Skeletal muscle cell (primary cell): ENCODE measurements around the gene MYPN.

Experiments
- DNase-seq: peaks from one replicate; pipeline ENCODE4 v3.0.0-alpha.2; 2010; ENCODE audit warnings: low read depth
- H3K4me3 ChIP-seq: 2 replicates; pipeline ENCODE4 v1.5.1; 2011; ENCODE audit warnings: low read depth, mild to moderate bottlenecking, control low read depth, low read length, moderate library complexity

MYPN gene

DNA sequence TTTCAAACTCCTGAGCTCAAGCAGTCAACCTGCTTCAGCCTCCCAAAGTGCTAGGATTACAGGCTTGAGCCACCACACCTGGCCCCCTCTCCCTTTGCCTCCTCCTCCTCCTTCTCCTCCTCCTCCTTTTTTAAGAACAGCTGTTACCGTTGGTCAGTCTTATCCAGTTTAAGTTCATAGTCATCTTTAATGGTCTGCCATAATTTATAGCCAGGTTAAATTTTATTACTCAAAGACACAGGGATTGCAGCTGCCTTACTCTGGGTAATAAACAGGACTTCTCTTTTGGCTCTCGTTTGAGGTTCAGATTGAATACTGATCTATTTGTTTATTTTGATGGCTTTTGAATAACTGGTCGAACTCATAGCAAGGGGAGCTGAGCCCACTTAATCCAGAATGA, 87.4 kb downstream of the MYPN start:
- H3K4me3 ChIP-seq = no peak overlapping the region
- no peak for DNase-seq

DNA sequence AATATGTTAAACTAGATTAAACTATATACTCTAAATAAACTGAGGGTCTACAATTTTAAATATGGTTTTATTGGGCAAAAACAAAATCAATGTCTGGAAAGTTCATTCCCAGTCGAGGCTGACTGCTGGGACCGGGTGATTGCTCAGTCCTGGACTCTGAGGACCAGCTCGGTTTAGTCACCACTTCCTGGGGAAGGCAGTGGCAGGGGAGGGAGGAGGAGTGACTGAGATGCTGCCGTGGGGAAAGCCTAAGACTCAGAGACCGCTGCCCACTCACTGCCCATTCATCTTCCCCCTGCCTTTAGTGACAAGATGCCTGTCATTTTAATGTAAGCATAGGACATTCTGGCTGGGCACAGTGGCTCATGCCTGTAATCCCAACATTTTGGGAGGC, 93.7 kb downstream of the MYPN start:
- DNase-seq = no peak
- H3K4me3 ChIP-seq = no peak overlapping the region

DNA sequence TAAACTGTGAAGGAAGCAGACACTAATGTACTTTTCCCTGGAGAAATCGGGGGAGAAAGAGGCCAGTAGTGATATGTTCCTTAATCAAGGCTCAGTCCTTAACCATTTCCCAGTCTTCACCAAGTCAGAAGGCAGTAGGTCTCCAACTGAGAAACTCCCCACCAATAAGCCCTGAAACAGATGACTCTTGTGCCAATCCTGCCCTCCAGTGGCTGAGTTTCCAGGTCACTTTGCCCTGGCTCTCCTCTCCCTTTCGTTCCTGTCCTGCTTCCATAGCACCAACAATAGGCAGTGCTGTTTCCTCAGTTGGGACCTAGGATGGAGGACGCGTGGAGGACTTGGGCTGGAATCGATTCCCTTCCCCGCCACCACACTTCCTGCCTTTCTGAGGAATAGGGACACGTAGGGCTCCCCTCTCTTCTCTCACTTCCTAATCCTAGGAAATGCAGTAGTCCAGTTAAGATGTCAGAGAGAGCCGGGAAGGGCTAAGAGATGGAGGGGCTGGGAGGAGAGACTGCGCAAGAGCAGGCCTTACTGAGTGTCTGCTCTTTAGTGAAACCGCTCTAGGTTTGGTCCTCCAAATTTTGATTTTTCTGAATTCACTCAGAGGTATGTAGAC, 99.2 kb downstream of the MYPN start:
- H3K4me3 ChIP-seq = no peak overlapping the region
- peak; percentile 38 for DNase-seq

DNA sequence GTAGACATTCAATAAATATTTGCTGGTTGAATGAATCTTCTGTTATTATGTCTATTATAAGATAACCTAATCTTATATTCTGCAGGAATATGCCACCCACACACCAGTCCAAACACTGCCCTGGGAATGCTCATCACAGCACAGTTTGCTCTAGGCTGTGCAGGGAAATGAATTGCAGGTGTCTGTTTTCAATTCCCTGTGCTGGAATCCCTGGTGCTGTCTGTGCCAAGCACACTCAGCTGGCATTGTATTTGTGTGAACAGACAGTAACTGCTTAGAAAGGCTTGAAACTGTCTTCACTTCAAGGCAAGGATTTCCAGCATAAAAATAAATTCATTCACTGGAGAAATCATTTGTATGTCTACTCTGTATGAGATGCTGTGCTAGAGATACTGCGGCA, 102.4 kb downstream of the MYPN start:
- H3K4me3 ChIP-seq = no peak overlapping the region
- no peak for DNase-seq

DNA sequence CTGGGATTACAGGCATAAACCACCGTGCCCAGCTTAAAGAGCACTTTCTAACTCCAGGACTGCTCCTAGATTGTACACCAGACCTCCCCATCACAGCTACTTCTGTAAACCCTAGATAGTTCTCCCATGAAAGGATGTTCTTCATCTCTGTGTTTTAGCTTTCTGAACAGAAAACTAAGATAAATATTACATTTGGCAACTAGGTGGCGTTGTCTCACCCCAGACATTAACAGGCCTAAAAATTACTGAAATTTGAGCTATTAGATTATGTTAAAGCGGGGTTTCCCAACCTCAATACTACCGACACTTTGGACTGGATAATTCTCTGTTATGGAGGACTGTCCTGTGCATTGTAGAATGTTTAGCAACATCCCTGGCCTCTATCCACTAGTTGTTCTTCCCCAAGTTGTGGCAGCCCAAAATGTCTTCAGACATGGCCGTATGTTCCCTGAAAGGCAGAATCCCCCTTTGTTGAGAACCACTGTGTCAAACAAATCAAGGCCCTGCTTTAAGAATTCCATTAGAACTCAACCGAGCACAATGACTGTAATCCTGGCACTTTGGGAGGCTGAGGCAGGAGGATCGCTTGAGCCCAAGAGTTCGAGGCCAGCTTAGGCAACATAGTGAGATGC, 103.5 kb downstream of the MYPN start:
- no peak overlapping the region for H3K4me3 ChIP-seq
- DNase-seq = no peak

DNA sequence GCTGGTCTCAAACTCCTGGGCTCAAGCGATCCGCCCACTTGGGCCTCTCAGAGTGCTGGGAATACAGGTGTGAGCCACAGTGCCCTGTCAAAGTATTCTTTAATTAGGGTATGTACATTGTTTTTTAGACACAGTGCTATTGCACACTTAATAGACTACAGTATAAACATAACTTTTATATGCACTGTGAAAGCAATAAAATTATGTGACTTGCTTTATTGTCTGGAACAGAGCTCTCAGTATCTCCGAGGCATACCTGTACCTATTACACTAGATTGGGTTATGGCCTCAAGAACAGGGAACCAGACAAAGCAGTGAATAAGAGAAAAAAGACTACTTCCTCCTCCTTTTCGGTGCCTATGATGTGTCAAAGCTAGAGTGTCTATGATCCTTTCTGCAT, 109.5 kb downstream of the MYPN start:
- no peak overlapping the region for H3K4me3 ChIP-seq
- DNase-seq = no peak

DNA sequence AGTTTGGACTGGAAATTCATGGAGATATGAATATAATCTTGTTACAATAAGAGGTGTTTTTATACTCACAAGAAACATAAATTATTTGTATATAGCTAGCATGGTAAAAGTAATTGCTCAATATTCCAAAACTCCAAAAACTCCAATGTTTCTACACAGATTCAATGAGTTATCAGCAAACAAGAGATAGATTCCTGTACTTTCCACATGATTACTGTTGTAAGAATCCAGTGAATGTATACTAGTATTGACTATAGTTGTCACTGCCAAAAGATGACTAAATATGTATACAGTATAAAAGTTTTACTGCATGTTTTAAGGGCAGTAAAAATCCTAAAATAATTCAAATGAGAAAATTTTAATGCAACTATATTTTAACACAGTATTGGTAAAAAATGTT, 111.9 kb downstream of the MYPN start:
- no peak overlapping the region for H3K4me3 ChIP-seq
- no peak for DNase-seq

DNA sequence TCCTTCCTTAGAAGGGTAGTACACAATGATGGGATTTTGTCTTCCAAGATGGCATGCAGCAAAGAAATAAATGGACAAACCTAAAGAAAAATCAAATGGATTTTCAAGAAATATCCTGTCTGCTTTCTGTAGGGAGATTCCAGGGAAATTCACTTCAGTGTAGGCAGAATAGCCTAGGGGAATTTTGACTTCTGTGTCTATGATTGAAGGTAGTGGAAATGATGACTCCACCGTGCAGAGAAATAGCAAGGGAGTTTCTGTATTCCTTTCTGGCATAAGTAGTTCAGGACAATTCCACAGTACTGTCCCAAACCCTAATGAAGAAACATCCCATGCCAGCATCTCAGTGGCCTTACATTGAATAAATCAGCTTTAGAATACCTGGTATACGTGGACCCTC, 113.1 kb downstream of the MYPN start:
- no peak for DNase-seq
- H3K4me3 ChIP-seq = no peak overlapping the region

DNA sequence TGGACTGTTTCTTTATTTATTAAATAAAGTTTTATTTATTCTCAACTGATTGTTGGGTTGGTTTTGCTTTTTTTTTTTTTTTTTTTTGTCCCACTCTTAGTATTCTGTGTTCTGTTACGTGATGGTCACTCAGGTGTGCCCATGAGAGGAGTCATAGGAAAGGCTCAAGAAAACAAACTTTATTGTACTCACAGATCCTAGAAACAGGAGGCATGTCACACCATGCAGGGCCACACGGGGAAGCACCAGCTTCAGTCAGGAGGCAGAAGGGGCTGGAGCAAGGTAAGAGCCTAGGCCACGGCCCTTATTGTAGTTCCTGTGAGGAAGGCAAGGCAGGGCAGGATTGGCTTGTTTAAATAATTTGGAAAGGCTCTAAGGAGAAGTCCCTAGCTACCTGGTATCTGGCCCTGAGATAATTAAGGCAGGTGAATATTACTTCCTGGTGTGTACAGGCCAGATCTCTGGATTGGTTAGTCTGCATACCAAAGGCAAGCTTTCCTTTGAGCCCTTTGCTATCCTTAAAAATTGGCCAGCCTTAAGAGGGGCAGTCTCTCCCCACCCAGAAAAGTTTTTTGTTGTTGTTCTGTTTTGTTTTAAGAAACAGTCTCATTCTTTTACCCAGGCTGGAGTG, 114.4 kb downstream of the MYPN start:
- no peak overlapping the region for H3K4me3 ChIP-seq
- no peak for DNase-seq

DNA sequence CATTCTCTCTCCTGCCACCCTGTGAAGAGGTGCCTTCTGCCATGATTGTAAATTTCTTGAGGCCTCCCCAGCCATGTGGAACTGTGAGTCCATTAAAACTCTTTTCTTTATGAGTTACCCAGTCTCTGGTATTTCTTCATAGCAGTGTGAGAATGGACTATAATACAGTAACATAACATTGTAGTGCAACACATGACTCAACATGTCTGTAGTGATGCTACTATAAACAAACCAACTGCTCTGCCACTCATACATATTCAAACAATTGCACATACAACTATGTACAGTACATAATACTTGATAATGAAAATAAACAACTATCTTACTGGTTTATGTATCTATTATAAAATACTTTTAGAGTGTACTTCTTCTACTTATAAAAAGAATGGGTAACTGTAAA, 115.5 kb downstream of the MYPN start:
- no peak overlapping the region for H3K4me3 ChIP-seq
- DNase-seq = no peak

DNA sequence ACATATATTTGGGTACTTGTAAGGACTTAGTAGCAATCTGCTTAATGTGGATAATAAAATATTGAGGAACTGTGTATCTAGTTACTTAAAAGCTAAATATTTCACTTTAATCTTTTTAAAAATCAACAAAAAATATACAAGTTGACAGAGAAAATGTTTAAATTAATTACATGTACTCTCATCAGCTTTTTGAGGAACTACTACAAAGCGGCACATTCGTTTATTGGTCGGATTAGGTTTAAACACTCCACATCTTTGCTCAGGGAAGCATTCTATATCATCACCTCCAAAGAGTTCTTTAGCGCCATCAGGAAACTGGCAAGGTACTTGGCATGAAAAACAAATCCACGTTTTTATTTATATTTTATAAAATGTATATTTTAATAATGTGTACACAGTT, 121.0 kb downstream of the MYPN start:
- no peak for DNase-seq

DNA sequence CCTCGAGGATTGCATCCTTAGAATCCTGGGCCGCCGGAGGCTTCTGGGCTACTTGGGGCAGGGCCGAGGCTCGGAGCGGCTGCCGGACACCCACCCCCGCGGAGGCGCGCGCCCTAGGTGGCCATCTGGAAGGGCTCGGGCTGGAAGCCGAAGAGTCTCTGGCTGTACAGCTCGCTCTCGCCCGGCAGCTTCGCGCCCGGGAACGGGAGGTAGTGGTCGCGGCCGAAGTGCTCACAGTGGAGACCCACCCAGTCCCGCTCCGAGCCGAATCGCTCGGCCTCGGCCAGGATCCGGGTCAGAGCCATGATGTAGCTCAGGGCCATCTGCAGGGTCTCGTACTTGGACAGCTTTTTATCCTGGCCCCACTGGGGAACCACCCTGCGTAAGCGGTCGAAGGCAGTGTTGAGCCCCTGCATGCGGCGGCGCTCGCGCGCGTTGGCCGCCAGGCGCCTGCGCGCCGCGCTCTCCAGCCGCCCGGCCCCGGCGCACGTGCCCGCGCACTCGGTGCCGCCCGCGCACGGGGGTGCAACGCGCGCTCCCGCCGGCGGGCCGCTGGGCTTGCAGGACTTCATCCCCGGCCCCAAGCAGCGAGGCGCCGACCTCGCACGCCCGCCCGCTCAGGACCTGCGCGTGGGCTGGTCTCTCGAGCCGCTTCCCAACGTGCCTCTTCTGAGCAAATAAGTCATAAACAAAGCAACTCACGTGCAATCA, 122.0 kb downstream of the MYPN start:
- peak; percentile 27 for DNase-seq
- H3K4me3 ChIP-seq = peak overlapping the region; percentile 65

More for the DNA sequence above, 121.0 kb downstream of the MYPN start:
- H3K4me3 ChIP-seq = no peak overlapping the region

DNA sequence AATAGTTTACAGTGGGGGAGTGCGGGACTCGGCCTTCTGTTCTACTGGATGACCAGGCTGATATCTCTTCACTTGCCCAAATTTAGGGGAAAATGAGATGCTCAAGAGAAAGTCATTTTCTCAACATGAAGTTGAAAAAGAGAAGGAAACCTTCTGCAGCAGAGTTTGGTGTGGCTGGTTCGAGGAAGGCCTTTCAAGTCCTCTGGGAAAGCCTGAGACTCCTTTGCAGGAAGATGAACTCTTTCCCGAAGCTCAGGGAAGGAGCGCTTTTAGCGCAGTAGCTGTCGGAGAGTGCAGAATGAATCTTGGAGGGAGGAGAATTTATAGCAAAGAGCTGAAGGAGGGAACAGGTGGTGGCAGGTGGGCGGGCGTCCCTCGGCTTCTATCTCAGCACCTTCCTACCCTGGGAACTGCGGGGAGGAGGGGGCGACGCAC, 122.5 kb downstream of the MYPN start, which contains the start of gene ATOH7:
Gene ATOH7 (minus strand): TSS at position 297 of the 435 bp plus-strand sequence. CDS start 436 bp downstream, outside the sequence.
- no peak for DNase-seq
- peak within 1 kb of the TSS; percentile 65 for H3K4me3 ChIP-seq

DNA sequence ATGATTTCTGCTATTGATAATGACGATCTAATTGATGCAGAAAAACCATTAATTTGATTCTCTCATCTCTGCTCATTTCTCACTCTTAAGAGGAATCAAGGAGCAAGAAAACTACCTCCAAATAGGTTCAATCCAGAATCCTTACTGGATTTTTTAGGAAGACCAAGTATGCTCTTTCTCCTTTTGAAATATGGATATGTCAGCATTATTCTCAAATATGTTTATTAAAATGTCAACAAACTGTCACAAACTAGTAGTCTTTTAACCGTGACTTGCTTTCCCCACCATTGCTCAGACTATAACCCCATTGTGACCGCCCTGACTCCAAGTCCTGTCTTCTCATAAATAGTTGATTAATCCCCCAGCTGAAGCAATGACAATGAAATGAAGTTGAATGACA, 123.8 kb downstream of the MYPN start:
- no peak for DNase-seq
- no peak overlapping the region for H3K4me3 ChIP-seq

DNA sequence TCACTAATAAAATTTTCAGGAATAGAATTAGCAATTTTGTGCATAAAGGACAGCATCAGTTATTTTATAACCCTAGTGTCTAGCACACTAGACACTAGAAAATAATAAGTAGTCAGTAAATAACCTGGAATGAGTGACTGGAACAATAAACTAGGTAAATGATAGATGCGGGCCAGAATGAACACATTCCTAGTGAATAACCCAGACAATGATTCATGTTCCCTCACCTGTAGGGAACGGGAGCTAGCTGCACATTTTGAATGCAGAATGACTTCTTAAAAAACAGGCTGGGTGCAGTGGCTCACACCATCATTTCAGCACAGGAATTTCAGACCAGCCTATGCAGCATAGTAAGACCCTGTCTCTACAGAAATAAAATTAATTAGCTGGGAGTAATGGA, 125.8 kb downstream of the MYPN start:
- H3K4me3 ChIP-seq = no peak overlapping the region
- DNase-seq = no peak

DNA sequence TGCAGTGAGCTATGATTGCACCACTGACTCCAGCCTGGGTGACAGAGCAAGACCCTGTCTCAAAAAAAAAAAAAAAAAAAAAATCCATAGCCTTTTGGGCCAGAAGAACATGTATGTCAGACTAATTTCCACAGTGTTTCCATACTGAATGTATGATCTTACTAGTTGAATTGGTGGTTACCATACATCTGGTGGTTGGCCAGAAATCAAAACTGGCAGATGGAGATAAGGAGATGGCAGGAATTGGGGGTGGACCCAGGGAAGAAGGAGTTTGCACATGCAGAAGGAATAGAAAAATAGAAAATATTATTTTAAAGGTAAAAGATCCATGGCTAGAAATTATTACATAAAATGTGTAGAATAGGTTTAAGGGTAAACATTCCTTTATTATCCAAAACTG, 126.3 kb downstream of the MYPN start:
- DNase-seq = no peak
- no peak overlapping the region for H3K4me3 ChIP-seq

DNA sequence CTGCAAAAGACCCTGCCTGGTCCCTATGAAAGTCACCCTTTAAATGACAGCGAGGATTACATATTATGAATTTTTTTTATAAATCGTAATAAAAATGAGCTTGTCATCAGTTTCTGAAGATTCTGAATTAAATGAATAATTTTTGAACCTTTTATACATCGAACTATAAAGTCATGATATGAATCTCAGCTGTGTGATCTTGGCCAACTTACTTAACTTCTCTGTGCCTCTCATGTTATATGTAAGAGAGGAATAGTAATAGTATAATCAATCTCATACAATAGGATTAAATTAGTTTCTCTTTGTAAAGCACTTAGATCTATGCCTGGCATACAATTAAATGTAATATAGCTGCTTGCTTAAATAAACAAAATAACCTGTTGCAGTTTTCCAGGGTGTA, 127.9 kb downstream of the MYPN start:
- H3K4me3 ChIP-seq = no peak overlapping the region
- DNase-seq = no peak

DNA sequence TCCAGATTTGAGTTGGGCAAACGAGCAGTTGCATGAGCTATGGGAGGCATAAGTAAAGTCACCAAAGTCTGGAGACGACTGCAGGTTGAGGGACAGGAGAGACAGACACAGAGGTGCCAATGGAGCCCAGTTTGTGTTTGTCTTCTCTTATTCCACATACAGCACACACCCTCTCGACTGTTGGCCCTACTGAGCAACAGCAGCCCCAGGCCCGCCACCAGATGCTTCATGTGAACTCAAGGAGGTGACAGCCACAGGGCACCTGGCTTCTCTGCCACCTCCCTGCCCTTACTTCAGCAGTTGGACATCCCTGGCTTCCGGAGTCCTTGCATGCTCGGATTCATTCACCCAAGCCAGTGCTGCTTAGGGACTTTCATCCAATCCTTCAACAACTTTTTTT, 129.1 kb downstream of the MYPN start:
- DNase-seq = no peak
- H3K4me3 ChIP-seq = no peak overlapping the region

DNA sequence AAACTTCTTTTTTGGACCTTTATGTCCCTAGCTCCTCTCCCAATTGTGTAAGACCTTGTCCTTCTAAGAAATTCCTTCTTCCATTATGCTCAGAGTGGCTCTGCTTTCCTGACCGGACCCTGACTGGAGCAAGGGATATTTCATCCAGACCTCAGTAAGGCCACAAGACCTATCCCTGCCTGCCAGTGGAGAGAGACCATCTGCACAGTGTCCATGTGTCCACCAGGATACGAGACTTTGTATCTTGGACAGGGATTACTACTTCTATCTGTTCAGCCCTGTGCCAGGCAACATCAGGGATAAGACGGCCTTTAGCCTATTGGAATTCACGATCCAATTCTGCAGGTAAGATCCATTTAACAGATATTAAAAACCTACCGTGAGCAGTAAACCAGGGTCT, 129.8 kb downstream of the MYPN start:
- no peak overlapping the region for H3K4me3 ChIP-seq
- DNase-seq = no peak

DNA sequence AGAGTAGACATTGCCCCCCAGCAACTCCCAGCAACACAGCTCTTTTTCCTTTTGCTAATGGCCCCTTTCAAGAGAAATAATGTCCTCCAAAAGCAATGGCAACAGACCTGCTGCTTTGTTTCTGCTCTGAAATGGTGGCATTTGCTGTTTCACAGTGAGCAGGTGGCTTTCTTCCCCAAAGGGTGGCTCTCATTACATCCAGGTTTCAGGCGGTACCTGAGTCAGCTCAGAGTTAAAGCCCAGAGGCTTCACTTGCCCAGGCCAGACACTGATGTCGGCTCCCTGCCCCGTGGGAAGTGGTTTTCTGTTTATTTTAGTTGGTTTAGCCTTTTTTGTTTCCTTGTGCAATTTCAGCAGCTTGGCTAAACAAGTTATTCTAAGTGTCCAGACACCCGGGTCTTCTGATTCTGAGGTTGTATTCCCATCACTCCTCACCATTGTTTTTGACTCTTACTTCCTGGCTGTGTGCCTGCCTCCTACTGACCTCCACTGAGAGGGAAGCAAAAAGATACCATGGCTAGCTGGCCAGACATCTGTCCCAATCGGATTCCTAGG, 130.4 kb downstream of the MYPN start:
- H3K4me3 ChIP-seq = no peak overlapping the region
- no peak for DNase-seq
